Measurements from ENCODE around the gene GDPD5.

DNA sequence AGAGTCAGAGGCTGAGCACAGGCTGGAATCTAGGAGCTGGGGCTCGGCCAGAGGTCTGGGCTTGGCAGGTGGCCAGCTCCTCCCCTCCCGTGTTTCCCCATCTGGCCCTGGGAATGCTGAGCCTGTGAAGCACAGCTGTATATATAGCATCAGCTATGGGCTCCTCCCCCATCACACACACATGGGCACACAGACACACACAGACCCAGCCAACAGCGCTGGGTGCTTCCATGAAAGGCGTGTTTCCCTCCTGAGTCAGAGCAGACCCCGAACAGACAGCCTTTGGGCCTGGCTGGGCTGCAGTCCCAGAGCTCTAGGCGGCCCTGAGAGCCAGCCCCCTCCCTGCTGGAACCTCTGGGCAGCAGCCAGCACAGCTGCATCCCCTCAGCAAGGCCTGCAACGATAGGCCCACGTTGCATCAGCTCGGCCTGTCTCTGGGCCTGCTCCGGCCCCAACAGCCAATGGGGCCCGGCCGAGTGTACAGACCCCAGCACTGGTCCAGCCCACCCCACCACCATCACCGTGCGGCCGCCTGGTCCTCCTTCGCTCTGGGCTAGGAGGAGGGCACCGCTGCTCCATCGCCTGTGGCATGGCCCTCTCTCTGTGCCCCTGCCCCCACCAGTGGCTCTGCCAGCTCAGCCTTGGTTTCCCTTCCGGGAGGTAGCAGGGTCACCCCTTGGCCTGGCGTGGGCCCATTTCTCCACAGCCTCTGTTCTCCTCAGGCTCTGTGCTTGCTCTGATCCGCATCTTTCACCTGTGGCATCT, 28.7 kb upstream of the GDPD5 start:
- TF ChIP-seq, protein P1, sequence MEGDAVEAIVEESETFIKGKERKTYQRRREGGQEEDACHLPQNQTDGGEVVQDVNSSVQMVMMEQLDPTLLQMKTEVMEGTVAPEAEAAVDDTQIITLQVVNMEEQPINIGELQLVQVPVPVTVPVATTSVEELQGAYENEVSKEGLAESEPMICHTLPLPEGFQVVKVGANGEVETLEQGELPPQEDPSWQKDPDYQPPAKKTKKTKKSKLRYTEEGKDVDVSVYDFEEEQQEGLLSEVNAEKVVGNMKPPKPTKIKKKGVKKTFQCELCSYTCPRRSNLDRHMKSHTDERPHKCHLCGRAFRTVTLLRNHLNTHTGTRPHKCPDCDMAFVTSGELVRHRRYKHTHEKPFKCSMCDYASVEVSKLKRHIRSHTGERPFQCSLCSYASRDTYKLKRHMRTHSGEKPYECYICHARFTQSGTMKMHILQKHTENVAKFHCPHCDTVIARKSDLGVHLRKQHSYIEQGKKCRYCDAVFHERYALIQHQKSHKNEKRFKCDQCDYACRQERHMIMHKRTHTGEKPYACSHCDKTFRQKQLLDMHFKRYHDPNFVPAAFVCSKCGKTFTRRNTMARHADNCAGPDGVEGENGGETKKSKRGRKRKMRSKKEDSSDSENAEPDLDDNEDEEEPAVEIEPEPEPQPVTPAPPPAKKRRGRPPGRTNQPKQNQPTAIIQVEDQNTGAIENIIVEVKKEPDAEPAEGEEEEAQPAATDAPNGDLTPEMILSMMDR (IDR thresholded peaks at IDR 0.05): no peak
- peak; percentile 86 to 97 for TF ChIP-seq POLR2AphosphoS5 (IDR thresholded peaks at IDR 0.05; ENCODE audit: insufficient read depth in 1 of 2, low read depth in 1 of 2)
- TF ChIP-seq POLR2A (IDR thresholded peaks at IDR 0.05): peak in 1 of 2 donors; percentile 44

Measured in vagina (tissue), 2 donors.